Psoas muscle (tissue), 8 donors: ENCODE results near the gene COX17. TPM values are rescaled to one million over a fixed set of nuclear protein-coding genes. Genes with fewer than 3 reads are reported as not detected.

Experiments used
- ATAC-seq, 4 donors: fragments of 200-7000 bp; cut with Tn5 transposase; one replicate each; pipeline ENCODE4 v1.9.1; 2020; ENCODE audit warnings: moderate library complexity in 3 of 4, mild to moderate bottlenecking in 2 of 4
- DNase-seq, 2 donors: peaks; one replicate each; pipeline ENCODE4 v3.0.0-alpha.2; 2020
- H3K27ac ChIP-seq: fragments of 200-600 bp; one replicate; pipeline ENCODE4 v1.8.0; 2022
- H3K27me3 ChIP-seq, 3 donors: fragments of 200-600 bp in 1 of 3; one replicate each; pipeline versions ENCODE4 v1.6.1 to v1.8.0; 2013 to 2022; ENCODE audit warnings: low read length in 2 of 3, mild to moderate bottlenecking in 2 of 3, moderate library complexity in 1 of 3; ENCODE audit not compliant: insufficient read depth in 3 of 3
- H3K36me3 ChIP-seq, 2 donors: fragments of 200-600 bp in 1 of 2; one replicate each; pipeline versions ENCODE4 v1.6.1 to v1.8.0; 2013 to 2022; ENCODE audit warnings: low read depth in 1 of 2, mild to moderate bottlenecking in 1 of 2, moderate library complexity in 1 of 2; ENCODE audit not compliant: insufficient read depth in 1 of 2
- H3K4me1 ChIP-seq: fragments of 200-600 bp; one replicate; pipeline ENCODE4 v1.8.0; 2022
- H3K4me3 ChIP-seq: fragments of 200-600 bp; one replicate; pipeline ENCODE4 v1.8.0; 2022; ENCODE audit warnings: mild to moderate bottlenecking
- H3K9me3 ChIP-seq: fragments of 200-600 bp; one replicate; pipeline ENCODE4 v1.8.0; 2022
- CTCF ChIP-seq: fragments of 200-600 bp; IDR thresholded peaks from one replicate; pipeline ENCODE4 v1.8.0; 2022; ENCODE audit warnings: antibody characterized with exemption
- WGBS, 3 donors: extraction: QIAGEN DNeasy Blood & Tissue Kit; methylation state at CpG; one replicate each; pipeline versions ENCODE4 v1.1.6 to v1.1.7; 2013; 5-methylcytosine and 5-hydroxymethylcytosine counted together
- intact Hi-C, 2 donors: fragments of 100-400 bp; cut with DNase I; formaldehyde crosslinking; loops; one replicate each; pipeline versions ENCODE4 v1.11.0 to v1.14.2; 2022
- polyA plus RNA-seq, 3 donors: library from polyadenylated mRNA; stranded (reverse); fragments of 200-250 nt; gene quantifications; one replicate each; pipeline ENCODE4 v1.2.3, GENCODE V29; 2013
- total RNA-seq, 4 donors: library from RNA; stranded (reverse); fragmentation: NEBNext Ultra II Directional in 2 of 4; extraction: Animal tissue kit (Norgen Biotek cat#: 25700) in 2 of 4; gene quantifications; one replicate each; pipeline versions ENCODE4 v1.2.1 to v1.2.4, GENCODE V29; 2021 to 2023
- donor health status: healthy with polysubstance abuse.
- donor health status: DM: no; HTN: no; CAD: no; lungs with moderate emphysema.
- donor health status: Bipolar disorder and iron deficiency.
- donor health status: healthy.
- donor health status: DM: yes; HTN: yes; CAD: no.
- donor health status: DM: no; HTN: no; CAD: no.
- donor health status: DM: no; HTN: no; CAD: no.
- donor health status: DM: yes; HTN: yes; CAD: no.

The COX17 gene
- total and polyA plus RNA-seq, 7 donors: 89.5 to 330 (median 166) TPM

- TF ChIP-seq CTCF: no peak
- DNase-seq: no peak
- no peaks in the 10 kb centered on the region for H3K9me3 ChIP-seq
- WGBS, 3 donors: 87 to 95% (median 92%) methylated on average over 2 of the region's 2 CpGs
- ATAC-seq: no peak
- H3K4me3 ChIP-seq: no peak overlapping the region
- no peaks in the 10 kb centered on the region for H3K27me3 ChIP-seq
- H3K36me3 ChIP-seq: peaks cover 0 to 73% of the 10 kb centered on the region in 2 donors
- no peak overlapping the region for H3K27ac ChIP-seq
- intact Hi-C loops: loop anchor here in 1 of 2 donors (10.0 kb wide), 1 partner anchor 178 kb away; the partner anchor contains the start of gene TIMMDC1
- H3K4me1 ChIP-seq: peaks cover 22% of the 10 kb centered on the region
Observed at GRCh38 chr3:119672776-119673175, 4.4 kb downstream of the COX17 start.

- Histone ChIP-seq H3K4me1 (peaks cover 24% of the 10 kb centered on the region), H3K27ac (peak overlapping the region; percentile 30), H3K4me3 (no peak overlapping the region), H3K36me3 (peaks cover 0 to 71% of the 10 kb centered on the region in 2 donors), H3K9me3 (no peaks in the 10 kb centered on the region), H3K27me3 (no peaks in the 10 kb centered on the region)
- ATAC-seq (no peak), DNase-seq (no peak)
- TF ChIP-seq CTCF: no peak
- intact Hi-C loops: loop anchor here in 1 of 2 donors (10.0 kb wide), 1 partner anchor 175 kb away; the partner anchor contains the start of gene TIMMDC1
- 91 to 94% (median 93%) methylated on average over 5 of the region's 5 CpGs for WGBS, 3 donors
Observed at GRCh38 chr3:119669906-119670570, 7.2 kb downstream of the COX17 start.

- H3K36me3 ChIP-seq: peaks cover 0 to 31% of the 10 kb centered on the region in 2 donors
- WGBS, 3 donors: 60 to 77% (median 61%) methylated on average over 6 of the region's 6 CpGs
- intact Hi-C loops: no loop called here
- H3K27ac ChIP-seq: peak overlapping the region; percentile 97
- TF ChIP-seq CTCF: no peak
- H3K27me3 ChIP-seq: no peaks in the 10 kb centered on the region
- ATAC-seq (peak in 2 of 4 donors; percentile 18 to 35), DNase-seq (no peak)
- peaks cover 54% of the 10 kb centered on the region for H3K4me1 ChIP-seq
- H3K9me3 ChIP-seq: no peaks in the 10 kb centered on the region
- H3K4me3 ChIP-seq: peak overlapping the region; percentile 23
Observed at GRCh38 chr3:119665954-119666559, 11.1 kb downstream of the COX17 start.

GRCh38 chr3:119664850-119665379 is 12.3 kb downstream of the COX17 start:
- DNase-seq (no peak), ATAC-seq (peak; percentile 52 to 71 (median 64))
- Histone ChIP-seq H3K9me3 (no peaks in the 10 kb centered on the region), H3K27ac (peak overlapping the region; percentile 97), H3K36me3 (peaks cover 0 to 21% of the 10 kb centered on the region in 2 donors), H3K4me1 (peaks cover 54% of the 10 kb centered on the region), H3K27me3 (no peaks in the 10 kb centered on the region), H3K4me3 (peak overlapping the region; percentile 22)
- WGBS, 3 donors: 32 to 57% (median 33%) methylated on average over 4 of the region's 4 CpGs
- TF ChIP-seq CTCF: no peak
- intact Hi-C loops: no loop called here
